NCI-H1417 treated with DMSO at 0.1 percent for 48 hours (cell line): ENCODE data around the gene FAM193A.
"Not testable (repeated sequence)": the region's sequence is repeated elsewhere in the genome, so short reads cannot be mapped to it uniquely, and the experiment has no call there.

Experiments
- DNase-seq: peaks from one replicate; lab custom pipeline; 2025; lab: John Stamatoyannopoulos, UW

Gene FAM193A

DNA sequence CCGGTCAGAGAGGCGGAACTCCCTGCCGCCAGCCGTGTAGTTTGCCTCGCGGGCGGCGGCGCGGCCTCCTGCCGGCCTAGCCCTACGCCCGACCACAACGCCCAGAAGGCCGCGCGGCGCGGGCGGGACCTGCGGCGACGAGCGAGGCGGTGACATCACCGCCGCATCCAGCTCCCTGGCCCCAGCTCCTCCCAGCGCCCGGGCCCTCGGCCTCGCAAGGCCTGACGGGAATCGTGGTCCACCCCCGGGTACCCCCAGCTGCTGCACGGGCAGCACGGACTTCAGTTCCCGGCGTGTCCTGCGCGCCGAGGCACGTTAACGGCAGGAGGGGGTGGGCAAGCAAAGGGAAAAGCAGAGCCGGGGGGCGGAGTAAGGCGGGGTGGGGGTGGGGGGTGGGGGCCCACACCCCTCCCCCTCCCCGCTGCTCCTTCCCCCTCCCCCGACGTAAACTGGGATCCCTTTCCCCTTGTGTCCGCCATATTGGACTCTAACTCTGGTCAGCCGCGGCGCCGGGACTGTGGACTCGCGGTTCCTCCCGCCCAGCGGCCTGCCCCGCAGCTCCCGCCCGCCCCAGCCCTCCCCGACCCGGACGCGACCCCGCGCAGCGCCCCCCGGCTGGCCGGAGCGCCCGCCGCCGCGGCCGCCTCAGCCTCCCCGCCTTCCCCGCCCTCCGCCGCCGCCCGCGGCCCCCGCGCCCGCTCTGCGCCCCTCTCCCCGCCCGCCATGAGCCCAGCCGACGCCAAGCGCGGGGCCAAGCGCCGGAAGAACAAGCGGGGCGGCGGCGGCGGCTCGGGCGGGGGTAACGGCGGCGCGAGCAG, at the start of gene FAM193A:
TSS of gene FAM193A (plus strand) at position 455 of the 818 bp plus-strand sequence. CDS start at position 724, 269 bp downstream.
- peak; percentile 89 for DNase-seq

DNA sequence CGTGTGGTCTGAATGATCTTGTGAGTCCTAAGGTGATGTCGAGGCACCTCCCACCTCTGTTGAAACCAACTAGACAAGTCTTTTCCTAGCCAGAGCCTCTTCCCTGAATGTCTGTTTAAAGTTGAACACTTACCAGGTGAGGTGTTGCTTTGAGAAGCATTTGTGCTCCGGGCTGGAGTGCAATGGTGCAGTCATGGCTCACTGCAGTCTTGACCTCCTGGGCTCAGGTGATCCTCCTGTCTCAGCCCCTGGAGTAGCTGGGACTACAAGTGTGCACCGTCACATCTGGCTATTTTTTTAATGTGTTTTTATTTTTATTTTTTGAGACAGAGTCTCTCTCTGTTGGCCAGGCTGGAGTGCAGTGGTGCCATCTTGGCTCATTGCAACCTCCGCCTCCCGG, 49.5 kb upstream of the FAM193A start:
- no peak for DNase-seq

GRCh38 chr4:2487632-2488031, 48.8 kb upstream of the FAM193A start:
- no peak for DNase-seq

DNA sequence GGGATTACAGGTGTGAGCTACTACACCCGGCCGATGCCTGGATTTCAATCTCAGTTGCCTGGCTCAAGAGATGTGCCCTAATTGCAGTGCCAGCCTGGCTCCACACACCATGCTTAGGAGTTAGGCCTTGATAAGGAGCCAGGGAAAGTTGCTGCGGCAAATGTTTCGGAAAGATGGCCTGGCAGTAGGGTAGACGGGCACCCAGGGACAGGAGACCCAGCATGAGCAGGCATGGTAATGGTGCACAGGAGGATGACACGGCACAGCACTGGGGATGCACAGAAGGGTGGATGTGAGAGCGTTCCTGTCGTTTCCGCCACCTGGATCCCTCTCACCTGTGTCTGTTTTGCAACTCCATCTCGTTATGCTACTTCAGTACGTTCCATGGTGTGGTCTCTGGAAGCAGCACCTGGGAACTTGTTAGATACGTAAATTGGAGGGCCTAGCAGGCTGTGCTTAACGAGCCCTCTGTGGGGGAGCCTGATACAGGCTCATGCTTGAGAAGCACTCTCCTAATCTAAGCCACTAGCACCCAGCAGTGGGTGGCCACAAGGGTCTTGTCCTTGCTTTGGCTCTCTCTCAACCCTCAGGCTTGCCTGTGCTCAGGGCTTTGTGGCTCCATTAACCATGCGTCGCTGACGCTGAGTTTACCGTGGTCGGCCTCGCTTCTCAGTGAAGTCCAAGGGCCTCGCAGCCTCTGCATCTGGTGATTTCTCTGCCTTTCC, 47.2 kb upstream of the FAM193A start:
- DNase-seq, result no peak

DNA sequence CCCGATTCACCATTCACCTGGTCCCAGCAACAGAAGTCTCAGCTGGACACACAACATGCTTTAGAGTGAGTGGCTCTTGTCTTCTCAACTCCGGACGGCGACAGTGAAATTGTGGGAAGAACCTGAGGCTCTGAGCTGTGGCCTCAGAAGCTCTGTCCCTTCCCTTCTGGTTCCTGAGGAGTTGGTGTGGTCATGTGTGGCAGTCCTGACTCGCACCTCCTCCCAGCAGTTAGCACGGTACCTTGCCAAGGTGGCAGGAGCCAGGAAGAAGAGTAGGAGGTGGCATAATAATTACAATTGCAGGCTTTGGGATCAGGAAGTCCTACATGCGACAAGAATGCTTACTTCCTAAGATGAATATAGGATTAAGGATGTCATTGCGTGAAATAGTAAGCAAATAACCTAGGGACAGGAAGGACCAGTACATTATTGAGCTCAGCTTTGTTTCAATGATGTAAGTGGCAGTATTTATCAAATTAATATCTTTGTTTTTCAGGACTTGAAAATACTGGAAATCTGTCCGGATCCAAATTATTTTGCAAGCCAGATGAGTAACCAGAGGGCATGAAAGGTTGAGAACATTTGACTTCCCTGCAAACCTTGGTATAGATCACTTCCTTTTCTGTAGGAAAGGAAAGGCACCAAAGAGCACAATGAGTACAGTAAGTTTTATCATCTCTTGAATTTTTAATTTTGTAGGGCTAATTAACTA, 46.5 kb upstream of the FAM193A start:
- no peak for DNase-seq

- DNase-seq, result no peak
Measured at GRCh38 chr4:2492970-2493369, 43.5 kb upstream of the FAM193A start.

DNA sequence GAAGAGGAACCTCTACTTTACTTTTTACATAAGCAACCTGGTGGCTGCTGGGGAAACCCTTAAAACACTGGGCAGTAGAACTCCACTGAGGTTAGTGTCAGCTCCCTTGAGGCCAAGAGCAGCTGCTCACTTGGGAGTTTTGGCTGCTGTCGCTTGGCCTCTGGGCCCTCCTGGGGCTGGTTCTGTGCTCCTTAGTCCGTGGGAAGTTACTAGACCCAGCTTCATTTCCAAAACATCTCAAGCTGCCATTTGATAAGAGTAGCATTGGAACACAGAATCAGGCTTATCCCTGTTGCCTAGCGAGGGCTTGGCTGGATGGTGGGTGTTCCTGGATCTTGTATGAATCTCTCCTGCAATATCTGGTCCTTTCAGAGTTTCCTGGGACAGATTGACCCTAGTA, 41.5 kb upstream of the FAM193A start:
- no peak for DNase-seq

DNA sequence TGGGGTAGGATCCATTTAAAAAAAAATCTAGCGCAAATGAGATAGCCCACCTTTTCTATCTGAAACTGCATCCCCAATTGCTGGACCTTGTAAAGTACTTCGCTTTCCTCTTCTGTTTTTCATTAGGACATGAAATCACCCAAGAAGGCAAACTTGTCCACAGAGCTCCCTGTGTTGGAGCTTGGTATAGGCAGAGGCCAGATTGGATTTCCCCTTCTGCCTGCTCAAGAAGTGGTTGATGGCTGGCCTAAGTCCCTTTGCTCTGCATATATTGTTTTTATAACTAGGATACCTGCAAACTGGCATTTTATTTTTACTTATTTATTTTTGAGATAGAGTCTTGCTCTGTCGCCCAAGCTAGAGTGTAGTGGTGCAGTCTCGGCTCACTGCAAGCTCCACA, 39.1 kb upstream of the FAM193A start:
- no peak for DNase-seq

DNA sequence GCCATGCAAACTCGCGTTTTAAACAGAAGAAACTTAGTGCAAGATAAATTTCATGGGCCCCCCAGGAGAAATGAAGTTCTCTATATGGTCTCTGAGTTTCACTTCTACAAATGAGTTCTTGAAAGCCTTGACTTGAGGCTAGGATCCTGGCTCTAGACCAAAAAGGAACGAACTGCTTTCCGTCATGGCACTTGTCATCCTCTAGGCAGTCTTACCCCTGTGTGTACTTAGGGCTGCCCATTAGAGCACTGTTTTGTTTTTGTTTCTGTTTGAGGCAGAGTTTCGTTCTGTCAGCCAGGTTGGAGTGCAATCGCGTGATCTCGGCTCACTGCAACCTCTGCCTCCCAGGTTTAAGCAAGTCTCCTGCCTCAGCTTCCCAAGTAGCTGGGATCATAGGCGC, 38.5 kb upstream of the FAM193A start:
- DNase-seq, result no peak

DNA sequence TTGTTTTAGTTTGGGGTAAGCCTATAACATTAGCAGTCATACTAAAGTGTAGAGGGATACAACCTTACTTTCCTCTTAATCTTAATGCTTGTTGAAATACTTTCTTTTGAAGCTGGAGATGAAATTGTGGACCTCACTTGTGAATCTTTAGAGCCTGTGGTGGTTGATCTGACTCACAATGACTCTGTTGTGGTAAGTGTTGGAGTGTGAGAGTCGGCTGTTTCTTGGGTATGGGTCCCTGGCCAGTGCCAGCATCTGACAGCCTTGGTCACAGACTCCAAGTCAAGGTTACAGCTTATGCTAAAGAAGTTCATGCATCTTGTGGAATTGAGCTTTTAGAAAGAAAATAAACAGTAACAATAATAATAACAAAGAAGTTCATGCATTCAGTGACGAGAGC, 35.9 kb upstream of the FAM193A start:
- no peak for DNase-seq

- DNase-seq, result no peak
Measured at GRCh38 chr4:2501034-2501594, 35.3 kb upstream of the FAM193A start.

- no peak for DNase-seq
Measured at GRCh38 chr4:2503809-2504208, 32.6 kb upstream of the FAM193A start.

DNA sequence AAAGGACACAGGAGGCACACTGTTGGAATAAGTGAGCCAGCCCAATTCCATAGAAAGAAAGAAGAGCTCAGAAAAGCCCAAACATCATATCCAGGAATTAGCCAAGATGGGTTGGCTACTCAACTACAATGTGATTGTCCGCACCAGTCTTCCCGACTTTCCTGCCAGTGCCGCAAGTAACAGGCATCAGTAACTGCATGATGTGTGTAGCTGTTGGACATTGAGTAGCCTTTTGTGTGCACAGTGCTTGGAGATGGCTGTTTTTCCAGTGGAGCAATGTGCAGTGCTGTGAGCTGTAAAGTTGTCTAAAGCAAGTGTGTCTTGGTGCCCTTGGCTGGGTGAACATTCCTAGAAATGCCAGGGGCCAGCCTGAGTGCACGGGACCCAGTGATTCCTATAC, 29.2 kb upstream of the FAM193A start:
- no peak for DNase-seq

DNA sequence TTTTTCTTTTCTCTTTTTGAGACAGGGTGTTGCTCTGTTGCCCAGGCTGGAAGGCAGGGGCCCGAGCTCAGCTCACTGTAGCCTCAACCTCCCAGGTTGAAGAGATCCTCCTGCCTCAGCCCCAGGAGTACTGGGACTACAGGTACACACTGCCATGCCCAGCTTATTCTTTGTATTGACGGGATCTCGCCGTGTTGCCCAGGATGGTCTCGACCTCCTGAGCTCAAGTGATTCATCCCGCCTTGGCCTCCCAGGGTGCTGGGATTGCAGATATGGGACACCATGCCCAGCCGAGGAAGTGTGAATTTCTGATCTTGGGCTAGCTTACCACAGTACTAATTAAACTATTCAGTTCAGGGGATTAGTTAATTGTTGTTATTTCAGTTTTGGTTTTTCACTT, 28.6 kb upstream of the FAM193A start:
- DNase-seq, result no peak

DNA sequence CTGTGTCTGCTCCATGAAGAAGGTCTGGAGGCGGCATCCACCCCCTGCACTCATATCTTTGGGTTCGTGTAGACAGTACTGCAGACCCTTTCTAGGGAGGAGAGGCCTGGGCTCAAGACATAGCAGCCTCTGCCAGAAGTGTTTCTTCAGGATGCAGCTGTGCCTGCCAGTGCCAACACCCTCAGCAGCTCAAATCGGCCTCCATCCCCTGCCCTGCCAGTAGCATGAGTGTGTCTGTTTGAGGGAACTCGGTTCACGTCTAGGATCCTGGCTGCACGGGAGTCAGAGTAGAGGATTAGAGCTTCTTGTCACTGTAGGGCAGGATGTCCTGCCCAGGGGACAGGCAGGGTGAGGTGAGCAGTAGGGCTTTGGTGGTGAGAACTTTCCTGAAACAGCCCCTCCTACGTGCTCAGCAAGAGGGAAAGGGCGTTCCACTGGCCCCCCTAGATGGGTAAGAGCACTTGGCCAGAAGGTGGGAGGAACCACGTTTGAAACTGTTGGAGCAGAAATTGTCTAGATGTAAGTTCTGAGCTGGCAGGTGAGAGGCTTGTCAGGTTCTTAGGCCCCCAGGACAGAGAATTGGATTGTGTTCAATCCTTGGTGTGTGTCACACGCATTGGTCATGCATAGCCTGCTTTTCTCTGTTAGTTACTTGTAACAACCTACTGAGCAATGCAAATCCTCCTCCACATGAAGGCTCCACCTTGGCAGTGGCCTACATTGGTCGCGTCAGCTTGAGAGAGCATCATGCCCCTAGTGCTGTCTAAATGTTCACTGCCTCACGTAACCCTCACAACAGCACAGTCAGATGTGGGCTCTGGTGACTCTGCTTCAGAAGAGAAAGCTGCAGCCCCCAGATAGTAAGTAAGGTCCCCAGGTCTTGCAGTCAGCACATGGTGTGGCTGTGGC, 25.8 kb upstream of the FAM193A start:
- no peak for DNase-seq

DNA sequence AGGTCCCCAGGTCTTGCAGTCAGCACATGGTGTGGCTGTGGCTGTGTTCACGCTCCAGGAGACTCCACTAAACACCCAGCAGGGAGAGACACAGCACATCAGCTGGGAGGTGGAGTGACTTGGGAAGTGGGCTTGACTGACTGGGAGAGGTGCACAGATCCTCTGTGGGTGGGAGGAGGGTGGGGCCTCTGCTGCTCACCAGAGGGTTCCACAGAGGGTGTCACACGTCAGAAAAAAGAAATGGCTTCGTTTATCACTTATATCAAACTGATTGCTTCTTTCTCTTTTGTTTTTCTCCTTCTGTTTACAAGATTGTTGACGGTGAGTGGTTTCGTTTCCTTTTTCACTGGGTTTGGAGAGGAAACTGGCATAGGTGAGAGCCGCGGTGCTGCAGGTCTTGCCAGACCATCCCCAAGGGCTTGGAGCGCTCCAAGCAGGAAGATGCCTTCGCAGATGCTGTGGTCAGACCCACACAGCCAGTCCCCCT, 24.8 kb upstream of the FAM193A start:
- DNase-seq, result no peak

- no peak for DNase-seq
Measured at GRCh38 chr4:2512396-2513135, 23.9 kb upstream of the FAM193A start.

DNA sequence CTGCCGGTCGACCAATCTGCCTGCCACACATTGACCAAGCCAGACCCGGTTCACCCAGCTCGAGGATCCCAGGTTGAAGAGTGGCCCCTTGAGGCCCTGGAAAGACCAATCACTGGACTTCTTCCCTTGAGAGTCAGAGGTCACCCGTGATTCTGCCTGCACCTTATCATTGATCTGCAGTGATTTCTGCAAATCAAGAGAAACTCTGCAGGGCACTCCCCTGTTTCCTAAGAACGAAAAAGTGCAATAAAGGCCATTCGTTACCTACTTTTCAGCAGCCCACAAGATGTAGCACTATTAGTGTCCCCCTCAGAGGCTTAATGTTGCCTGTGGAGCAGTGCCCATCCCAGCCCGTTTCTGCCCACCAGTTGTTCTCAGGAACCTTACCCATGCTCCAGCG, 22.3 kb upstream of the FAM193A start:
- DNase-seq, result not testable (repeated sequence)

GRCh38 chr4:2514944-2515343, 21.5 kb upstream of the FAM193A start:
- DNase-seq, result not testable (repeated sequence)

DNA sequence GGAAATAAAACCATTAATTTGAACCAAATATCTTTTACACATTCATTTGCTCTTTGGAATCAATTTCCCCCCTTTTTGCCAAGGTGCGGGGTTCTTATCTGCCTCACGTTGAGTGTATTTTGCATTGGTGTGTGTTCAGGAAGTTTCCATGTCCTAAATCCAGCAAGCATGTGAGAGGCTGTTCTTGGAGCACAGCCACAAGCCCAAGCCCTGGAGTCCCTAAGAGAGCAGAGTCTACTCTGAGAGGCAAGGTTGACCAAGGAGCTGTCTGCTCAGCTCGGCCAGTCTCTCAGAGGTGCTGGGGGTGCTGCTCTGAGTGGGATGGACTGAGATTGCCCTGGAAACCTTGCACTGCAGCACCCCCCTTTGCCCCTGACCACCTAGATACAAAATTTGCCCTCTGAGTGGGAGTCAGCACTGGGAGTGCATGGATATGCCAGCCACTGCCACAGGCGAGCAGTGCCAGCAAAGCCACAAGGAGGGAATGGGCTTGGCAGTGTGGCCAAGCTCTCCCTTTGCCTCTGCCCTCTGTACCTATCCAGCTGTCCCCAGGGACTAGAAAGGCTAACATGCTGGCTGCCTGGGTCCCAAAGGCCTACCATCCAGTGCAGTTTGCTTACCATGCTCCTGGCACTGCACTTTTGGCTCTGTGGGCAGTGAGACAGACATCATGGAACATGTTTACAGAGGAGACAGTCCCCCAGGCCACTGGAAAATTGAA, 20.5 kb upstream of the FAM193A start:
- DNase-seq, result no peak
